Stimulated activated CD8-positive, alpha-beta memory T cell treated with anti-CD3 and anti-CD28 coated beads, Interleukin-15, amount 100 ng/mL, for 48 hours (primary cell): ENCODE data around the gene PPFIBP2.
"Not testable (repeated sequence)": the region's sequence is repeated elsewhere in the genome, so short reads cannot be mapped to it uniquely, and the experiment has no call there.

Source experiments
- DNase-seq, 2 donors: peaks; one replicate each; pipeline ENCODE4 v3.0.0-alpha.2; 2020; ENCODE audit warnings: low read depth in 2 of 2

PPFIBP2 gene

DNA sequence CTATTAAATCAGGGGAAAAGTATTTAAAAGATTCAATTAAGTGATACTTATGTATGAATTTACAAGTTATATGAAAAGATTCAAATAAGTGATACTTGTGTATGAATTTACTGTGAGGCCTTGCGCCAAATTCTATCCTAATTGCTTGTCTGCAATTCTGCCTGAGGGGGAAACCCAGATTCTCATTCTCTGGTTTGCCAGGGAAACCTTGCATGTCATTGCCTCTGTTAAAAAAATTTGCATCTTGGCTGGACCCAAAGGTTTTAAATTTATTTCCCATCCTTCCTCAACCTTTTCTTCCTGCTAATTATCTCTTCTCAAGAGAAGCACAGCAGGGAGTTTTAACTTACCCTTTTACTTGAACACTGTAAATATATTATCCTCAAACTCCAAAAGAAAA lies 14.7 kb upstream of the PPFIBP2 start:
- DNase-seq, result no peak

DNA sequence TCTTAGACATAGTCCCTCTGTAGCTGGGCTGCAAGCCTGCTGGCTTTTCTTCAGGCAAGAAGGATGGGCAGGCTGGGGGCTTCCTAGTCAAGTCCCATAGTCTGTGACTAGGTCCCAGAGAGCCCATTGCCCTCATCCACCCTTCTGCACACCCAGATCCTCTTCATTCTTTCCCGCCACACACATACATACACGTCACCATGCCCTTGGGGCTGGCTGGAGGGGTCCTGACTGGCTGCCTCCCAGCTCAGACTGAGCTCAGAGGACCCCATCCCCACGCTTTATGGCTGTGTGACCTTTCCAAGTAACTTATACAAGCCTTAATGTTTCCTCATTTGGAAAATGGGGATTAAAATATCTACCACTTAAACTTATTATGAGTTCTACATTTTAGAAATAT lies 13.5 kb upstream of the PPFIBP2 start:
- no peak for DNase-seq

GRCh38 chr11:7501251-7501650 lies 12.5 kb upstream of the PPFIBP2 start:
- no peak for DNase-seq

GRCh38 chr11:7501894-7502293 lies 11.9 kb upstream of the PPFIBP2 start:
- DNase-seq, result no peak

GRCh38 chr11:7506243-7506642 lies 7.6 kb upstream of the PPFIBP2 start:
- DNase-seq, result no peak

DNA sequence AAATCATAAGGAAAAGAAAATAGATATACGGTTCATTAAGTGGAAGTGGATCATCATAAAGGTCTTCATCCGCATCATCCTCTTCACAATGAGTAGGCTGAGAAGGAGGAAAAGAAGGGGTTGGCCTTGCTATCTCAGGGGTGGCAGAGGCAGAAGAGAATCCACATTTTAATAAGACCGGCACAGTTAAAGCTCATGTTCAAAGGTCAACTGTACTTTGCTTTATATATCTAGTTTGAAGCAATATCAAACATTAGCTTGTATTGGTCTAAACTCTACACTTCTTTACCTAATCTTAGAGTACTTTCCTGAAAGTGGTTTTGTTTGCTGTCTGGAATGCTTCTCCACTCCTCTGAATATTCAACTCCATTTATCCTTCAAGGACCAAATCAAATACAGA lies 5.7 kb upstream of the PPFIBP2 start:
- no peak for DNase-seq

GRCh38 chr11:7509966-7510365 lies 3.8 kb upstream of the PPFIBP2 start:
- DNase-seq, result no peak

DNA sequence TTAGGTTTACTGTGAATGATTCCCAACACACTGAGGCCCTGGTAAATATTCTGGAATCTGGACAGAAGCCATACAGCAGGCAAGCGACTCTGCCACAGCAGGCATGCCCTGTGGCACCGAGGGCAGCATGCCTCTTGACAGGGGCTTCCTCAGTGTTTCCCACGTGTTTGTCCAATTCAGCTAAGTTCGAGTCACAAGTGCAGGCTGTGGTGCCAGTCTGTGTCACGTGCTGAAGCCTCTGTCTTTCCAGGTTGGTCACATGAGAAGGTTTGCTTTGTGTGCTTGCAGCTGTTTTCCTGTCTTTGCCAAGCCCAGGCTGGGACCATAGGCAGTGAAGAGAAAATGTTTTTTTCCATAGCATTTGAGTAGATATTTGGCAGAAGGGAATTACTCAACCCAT lies 2.4 kb upstream of the PPFIBP2 start:
- no peak for DNase-seq

DNA sequence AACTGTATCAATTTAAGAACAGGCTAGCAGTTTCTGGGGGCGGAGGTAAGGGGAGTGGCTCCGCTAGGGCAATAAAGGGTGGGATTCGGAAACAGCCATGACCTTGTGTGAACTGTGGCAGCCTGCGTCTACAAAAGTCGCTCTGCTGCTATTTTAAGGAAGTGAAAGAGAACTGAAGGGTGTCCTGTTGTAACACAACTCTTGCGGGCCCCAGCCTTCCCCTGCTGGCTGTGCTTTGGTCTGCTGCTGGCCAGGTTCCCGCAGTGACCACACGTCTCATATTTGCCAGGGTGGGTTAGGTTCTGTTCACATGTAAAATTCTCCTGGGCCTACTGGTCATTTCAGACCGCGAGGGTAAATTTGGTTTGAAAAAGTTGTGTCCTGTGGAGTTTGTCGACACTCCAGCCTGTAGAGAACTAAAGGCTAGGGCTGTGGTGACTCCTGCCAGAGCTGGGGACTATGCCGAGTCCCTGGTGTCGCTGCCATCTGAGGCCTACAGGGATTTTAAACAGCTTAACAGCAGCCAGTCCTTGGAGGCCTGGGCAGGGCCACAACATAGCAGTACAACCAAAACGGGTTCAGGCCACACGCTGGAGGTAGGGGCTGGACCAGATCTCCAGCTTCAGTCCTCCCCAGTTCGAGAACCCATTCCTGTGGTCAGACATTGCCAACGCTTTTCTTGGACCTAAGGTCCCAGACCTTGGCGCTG lies 1.1 kb upstream of the PPFIBP2 start:
- DNase-seq, result peak in 1 of 2 donors; percentile 4

- DNase-seq, result no peak
These were observed 346 bp downstream of the PPFIBP2 start for GRCh38 chr11:7514099-7514591.

DNA sequence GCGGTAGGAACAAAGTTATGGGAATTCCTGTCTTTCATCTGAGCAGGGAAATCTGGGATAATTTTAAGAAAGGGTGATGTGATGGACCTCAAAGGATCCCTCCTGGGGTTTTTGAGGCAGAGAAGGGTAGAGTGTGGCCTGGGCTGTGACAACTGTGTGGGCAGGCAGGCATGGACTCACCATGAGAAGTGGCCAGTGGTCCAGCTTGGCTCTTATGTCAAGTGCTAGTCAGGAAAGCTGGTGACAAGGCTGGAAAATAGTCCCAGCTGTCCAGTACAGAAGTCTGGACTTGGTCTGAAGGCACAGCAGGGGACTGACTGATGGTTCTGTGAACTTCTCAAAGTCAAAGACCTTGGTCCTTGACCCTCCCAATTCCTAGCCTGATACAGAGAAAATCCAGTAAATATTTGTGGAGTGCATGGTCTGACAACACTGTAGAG lies 1.7 kb downstream of the PPFIBP2 start:
- DNase-seq, result no peak

DNA sequence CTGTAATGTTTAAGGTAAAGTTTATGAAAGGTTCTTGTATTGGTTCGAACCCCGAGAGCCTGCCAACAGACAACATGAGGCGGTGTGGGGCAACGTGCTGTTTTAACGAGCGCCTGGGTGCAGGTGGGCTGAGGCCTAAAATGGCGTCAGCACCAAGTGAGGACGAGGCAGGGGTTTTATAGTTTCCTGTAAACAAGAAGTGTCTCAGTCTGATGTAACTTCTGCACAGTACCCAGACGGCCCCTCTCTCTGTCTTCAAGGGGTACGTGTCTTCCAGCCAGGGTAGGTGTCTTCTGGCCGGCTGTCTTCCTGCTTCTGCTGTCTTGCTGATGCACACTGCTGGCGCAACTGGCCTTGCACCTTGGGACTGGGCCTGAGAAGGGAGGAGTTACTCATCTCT lies 2.7 kb downstream of the PPFIBP2 start:
- DNase-seq, result peak in 1 of 2 donors; percentile 13

- DNase-seq, result not testable (repeated sequence)
These were observed 3.9 kb downstream of the PPFIBP2 start for GRCh38 chr11:7517743-7518142.

DNA sequence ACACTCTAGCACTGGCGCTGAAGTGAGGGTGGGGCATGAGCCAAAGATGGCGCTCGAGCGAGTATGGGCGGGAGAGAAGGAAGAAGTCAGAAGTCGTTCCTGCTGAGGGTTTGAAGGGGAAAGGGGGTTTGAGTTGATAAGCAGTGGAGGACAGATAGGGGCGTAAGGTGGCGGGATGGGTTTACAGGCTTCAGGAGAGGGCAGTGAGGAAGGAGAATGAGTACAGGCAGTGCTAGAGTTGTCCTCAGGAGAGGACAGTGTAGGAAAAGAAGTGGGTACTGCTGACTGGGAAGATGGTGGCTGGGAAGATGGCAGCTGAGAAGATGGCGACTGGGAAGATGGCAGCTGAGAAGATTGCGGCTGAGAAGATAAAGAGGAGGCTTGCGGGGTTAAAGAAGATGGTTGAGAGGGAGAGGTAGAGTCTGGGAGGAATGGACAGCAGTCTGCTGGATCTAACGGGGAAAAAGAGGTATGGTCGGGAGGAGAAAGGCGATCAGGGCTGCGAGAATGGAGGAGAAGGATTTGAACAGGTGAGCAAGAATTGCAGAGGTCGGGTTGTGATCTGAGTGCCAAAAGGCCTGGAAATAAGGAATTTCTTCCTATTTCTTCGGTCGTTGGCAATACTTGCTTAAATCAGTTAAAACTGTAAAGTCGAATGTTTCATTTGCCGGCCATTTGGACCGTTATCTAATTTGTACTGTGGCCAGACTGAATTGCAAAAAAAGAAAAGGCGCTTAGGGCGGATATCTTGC lies 5.2 kb downstream of the PPFIBP2 start:
- DNase-seq, result no peak

- no peak for DNase-seq
These were observed 6.5 kb downstream of the PPFIBP2 start for GRCh38 chr11:7520011-7520942.

GRCh38 chr11:7520981-7521487 lies 7.2 kb downstream of the PPFIBP2 start:
- no peak for DNase-seq

DNA sequence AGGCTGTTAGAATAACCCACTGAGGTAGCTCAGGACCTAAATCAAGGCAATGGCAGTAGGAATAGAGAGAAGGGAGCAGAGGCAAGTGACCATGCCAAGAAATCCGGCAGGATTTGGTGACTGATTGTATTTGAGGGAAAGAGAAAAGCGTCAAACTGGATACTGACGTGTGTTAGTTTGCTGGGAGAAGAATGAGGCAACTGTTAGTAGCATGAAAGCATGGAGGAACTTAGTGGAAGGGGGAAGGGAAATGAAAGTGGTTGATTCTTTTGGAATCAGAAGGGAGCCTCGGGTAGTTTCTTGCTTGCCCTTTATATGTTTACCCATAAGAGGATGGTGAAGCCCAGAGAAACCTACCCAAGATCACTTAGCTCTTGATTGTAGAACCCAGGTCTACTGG lies 8.3 kb downstream of the PPFIBP2 start:
- DNase-seq, result no peak

GRCh38 chr11:7522546-7522945 lies 8.7 kb downstream of the PPFIBP2 start:
- no peak for DNase-seq

- no peak for DNase-seq
These were observed 9.8 kb downstream of the PPFIBP2 start for GRCh38 chr11:7523416-7524210.

GRCh38 chr11:7524462-7525235 lies 10.8 kb downstream of the PPFIBP2 start:
- DNase-seq, result no peak
